Activated naive CD4-positive, alpha-beta T cell treated with anti-CD3 and anti-CD28 coated beads, Interleukin-2, amount 50 U/mL, for 72 hours (primary cell): ENCODE results near the gene XPA. TPM values are rescaled to one million over a fixed set of nuclear protein-coding genes. Genes with fewer than 3 reads are reported as not detected.
"Not testable (repeated sequence)": the region's sequence is repeated elsewhere in the genome, so short reads cannot be mapped to it uniquely, and the experiment has no call there.

Source experiments
- ATAC-seq, 2 donors: fragments of 150-1000 bp; cut with Tn5 transposase; 2 replicates each; pipeline ENCODE4 v1.10.0; 2021; ENCODE audit warnings: mild to moderate bottlenecking in 2 of 2, moderate library complexity in 2 of 2
- DNase-seq, 2 donors: peaks; one replicate each; pipeline ENCODE4 v3.0.0; 2021 to 2022; ENCODE audit warnings: low spot score in 2 of 2
- H3K27ac Mint-ChIP-seq, 2 donors: one replicate each; pipeline ENCODE4 v1.8.0; 2022; ENCODE audit warnings: mild to moderate bottlenecking in 2 of 2, mixed read lengths in 2 of 2
- H3K36me3 Mint-ChIP-seq, 2 donors: one replicate each; pipeline ENCODE4 v1.8.0; 2022; ENCODE audit warnings: mixed read lengths in 2 of 2
- H3K9me3 Mint-ChIP-seq, 2 donors: one replicate each; pipeline ENCODE4 v1.8.0; 2022; ENCODE audit warnings: mixed read lengths in 2 of 2
- total RNA-seq, 2 donors: library from RNA; stranded (reverse); gene quantifications; one replicate each; pipeline ENCODE4 v1.2.3, GENCODE V29; 2022

Gene XPA
- 1 to 10 TPM; 7.7 to 8.4 TPM for total RNA-seq

DNA sequence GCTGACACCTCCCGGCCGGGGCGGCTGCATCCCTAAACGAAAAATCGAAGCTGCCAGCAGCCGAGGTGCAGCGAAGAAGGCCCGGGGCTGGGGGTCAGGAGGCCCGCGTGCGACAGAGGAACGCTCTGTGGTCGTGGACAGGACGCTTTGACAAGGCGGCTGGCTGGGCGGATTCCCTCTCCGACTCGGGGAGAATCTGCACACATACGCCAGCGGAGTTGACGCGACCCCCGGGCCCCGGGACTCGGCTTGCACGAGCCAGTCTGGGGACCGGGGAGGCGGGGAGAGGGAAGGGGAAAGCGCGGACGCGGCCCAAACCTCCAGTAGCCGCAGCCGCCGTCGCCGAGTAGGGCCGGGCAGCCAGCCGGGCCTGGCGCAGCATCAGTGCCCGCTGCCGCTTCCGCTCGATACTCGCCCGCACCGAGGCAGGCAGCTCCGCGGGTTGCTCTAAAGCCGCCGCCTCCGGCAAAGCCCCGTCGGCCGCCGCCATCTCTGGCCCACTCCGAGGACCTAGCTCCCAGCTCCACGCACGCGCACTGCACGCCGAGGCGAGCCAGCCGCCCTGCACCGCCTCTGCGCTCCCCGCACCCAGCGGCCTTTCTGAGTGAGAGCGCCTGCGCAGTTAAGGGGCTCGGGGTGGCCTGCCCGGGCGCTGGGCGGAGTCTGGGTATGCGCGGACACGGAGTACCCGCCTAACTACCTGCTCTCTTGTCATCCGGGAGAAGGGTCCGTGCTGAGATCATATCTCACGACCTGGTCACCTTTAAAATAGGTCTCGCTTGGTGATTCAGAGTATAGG lies at the start of gene XPA:
TSS of gene XPA (minus strand) at position 538 of the 799 bp plus-strand sequence. CDS start at position 490, 48 bp downstream.
- peak within 1 kb of the TSS; percentile 94 to 98 for H3K27ac Mint-ChIP-seq
- ATAC-seq (peak; percentile 93 to 94), DNase-seq (peak; percentile 97 to 99)
- H3K36me3 Mint-ChIP-seq: peaks cover 15 to 17% of the 10 kb centered on the region in 2 donors
- H3K9me3 Mint-ChIP-seq: no peaks in the 10 kb centered on the region

DNA sequence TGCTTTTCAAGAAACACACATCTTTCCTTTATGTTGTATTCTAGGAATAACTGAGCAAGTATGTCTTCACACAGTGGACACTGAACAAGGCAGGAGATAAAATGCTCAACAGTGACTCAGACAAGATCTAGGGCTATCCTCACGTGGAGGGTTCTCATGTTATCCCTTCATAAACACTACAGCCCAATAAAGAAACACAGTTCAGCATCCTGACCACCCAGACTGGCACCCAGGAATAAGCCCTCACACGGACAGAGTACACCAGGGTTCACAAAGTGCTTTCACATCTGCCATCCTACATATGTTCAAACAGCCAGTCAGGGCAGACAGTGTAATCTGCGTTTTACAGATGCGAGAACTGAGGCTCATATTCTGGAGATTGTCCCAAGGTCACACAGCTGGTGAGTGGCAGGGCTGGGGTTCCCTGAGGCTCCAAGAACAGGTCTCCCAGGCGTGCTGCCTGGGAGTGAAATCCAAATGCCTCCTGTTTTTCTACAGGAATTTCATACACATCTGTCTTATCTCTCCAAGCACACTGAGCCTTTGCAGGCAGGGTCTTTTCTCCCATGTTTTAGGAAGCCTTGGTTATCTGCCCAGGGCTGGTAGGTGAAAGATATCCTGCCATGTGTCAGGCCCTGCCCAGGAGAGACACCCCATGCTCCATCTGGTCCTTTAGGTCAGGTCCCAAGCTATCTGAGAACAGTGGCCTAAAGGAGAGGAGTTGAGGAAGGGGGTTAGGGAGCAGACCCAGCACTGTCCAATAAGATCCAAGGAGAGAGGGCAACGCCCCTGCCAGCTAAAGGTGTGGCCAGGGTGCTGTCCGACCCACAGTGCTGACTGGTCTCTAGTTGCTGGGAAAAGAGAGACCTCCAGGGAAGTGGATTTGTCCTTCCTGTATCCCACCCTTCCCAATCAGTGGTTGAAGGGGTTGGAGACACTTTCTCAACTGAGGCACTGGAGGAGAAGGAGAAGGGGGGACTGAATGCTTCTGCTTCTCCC lies 47.9 kb upstream of the XPA start:
- Mint-ChIP-seq H3K36me3 (peaks cover 7 to 12% of the 10 kb centered on the region in 2 donors), H3K27ac (no peak overlapping the region), H3K9me3 (peaks cover 0 to 5% of the 10 kb centered on the region in 2 donors)
- no peak for DNase-seq
- no peak for ATAC-seq

DNA sequence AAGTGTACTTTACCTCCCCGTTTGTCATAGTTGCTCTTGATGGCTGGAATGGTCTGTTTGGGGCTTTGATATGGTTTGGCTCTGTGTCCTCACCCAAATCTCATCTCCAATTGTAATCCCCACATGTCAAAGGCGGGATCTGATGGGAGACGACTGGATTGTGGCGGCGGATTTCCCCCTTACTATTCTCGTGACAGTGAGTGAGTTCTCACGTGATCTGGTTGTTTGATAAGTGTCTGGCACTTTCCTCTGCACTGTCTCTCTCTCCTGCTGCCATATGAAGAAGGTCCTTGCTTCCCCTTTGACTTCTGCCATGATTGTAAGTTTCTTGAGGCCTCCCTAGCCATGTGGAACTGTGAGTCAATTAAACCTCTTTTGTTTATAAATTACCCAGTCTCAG lies 46.9 kb upstream of the XPA start:
- not testable (repeated sequence) for H3K9me3 Mint-ChIP-seq, ATAC-seq, DNase-seq, H3K27ac Mint-ChIP-seq
- peaks cover 7 to 12% of the 10 kb centered on the region in 2 donors for H3K36me3 Mint-ChIP-seq

DNA sequence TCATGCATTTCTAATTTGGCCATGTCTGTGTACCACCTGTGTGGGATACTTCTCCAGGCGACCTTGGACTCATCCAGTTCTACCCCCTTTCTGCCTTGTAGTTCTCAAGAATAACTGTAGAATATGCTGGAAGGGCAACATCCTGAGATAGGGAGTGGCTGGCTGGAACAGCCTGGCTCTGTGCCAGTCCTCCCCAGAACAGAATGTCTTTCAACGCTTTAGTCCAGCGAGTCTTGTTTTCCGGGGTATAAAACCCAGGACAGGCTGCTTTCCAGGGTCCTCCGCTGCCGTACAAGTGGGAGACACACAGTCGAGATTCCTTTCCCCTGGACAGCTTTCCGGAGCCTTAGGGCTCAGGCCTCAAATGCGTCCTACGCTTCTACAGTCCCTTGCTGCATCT lies 45.4 kb upstream of the XPA start:
- Mint-ChIP-seq H3K36me3 (peaks cover 7 to 12% of the 10 kb centered on the region in 2 donors), H3K27ac (no peak overlapping the region), H3K9me3 (peaks cover 0 to 5% of the 10 kb centered on the region in 2 donors)
- DNase-seq: no peak
- ATAC-seq: no peak

DNA sequence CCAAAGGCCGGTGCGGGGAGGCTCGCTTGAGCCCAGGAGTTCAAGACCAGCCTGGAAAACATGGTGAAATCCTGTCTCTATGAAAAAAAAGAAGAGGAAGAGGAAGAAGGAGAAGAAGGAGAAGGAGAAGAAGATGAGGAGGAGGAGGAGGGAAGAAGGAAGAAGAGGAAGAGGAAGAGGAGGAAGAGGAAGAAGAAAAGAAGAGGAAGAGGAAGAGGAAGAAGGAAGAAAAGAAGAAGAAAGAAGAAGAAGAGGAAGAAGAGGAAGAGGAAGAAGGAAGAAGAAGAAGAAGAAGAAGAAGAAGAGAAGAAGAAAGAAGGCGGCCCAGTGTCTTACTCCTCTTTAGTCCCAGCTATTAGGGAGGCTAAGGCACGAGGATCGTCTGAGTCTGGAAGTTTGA lies 44.8 kb upstream of the XPA start:
- DNase-seq (no peak), ATAC-seq (no peak)
- H3K27ac Mint-ChIP-seq: no peak overlapping the region
- H3K36me3 Mint-ChIP-seq: peaks cover 7 to 12% of the 10 kb centered on the region in 2 donors
- peaks cover 0 to 5% of the 10 kb centered on the region in 2 donors for H3K9me3 Mint-ChIP-seq

DNA sequence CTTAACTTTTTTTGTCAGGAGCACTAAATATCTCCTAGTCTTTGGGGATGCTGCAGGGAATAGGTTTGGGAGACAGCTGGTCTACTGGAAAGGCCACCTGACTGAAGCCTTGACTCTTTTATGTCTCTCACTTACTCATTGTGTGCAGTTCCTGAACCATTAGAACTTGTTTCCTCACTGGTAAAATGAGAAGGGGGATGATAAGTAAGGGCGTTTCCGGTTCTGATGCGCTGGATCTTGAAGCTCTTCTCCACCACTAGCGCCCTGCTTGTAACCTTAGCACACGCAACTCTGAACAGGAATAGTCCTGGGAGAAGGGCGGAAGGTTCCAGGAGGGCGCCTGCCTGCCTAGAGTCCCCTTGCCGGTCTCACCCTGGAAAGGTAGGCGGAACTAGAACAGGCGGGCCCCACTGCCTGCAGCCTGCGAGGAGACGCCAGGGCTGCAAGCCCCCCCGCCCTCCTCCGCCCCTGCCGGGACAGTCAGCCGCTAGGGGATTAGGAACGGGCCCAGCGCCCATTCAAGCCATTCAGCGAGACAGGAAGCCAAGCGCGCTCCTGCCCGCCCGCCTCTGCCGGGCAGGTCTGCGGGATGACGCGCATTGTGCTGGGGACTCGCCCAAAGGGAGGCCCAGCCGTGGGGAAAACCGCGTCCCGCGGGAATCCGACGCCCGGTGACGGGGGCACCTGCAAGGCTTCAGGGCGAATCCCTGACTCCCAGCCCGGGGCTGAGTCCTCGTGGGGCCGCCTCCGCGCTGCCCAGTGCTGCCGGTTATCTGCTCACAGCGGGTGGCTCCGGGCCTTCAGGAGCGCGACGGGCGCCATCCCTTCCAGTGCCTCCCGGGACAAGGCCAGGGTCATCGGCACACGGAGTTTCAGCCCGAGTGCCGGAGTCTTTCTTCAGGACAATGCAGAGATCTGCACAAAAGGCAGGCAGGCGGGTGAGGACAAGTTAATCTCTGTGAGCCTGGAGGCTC lies 44.0 kb upstream of the XPA start:
- no peak overlapping the region for H3K27ac Mint-ChIP-seq
- peak; percentile 37 to 60 for DNase-seq
- peak; percentile 72 to 86 for ATAC-seq
- peaks cover 7 to 12% of the 10 kb centered on the region in 2 donors for H3K36me3 Mint-ChIP-seq
- peaks cover 0 to 5% of the 10 kb centered on the region in 2 donors for H3K9me3 Mint-ChIP-seq

DNA sequence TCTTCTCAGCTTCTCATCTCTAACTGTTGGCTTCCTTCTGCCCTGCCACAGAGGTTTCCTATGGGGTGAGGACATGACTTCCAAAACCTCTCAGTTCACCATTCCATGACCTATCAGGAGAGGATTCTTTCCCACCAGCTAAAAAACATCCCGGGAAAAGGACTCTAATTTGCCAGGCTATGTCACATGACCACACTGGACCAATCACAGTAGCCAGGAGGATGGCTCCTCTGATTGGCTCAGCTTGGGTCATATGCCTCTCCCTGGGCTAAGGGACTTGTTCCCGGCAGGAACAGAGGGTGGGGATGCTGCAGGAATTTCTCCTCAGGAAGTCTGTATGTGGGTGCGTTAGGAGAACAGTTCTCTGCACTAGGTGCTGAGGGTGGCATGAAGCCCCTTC lies 40.3 kb upstream of the XPA start:
- peaks cover 0 to 5% of the 10 kb centered on the region in 2 donors for H3K9me3 Mint-ChIP-seq
- no peak for DNase-seq
- ATAC-seq: no peak
- no peak overlapping the region for H3K27ac Mint-ChIP-seq
- H3K36me3 Mint-ChIP-seq: peaks cover 7 to 8% of the 10 kb centered on the region in 2 donors

DNA sequence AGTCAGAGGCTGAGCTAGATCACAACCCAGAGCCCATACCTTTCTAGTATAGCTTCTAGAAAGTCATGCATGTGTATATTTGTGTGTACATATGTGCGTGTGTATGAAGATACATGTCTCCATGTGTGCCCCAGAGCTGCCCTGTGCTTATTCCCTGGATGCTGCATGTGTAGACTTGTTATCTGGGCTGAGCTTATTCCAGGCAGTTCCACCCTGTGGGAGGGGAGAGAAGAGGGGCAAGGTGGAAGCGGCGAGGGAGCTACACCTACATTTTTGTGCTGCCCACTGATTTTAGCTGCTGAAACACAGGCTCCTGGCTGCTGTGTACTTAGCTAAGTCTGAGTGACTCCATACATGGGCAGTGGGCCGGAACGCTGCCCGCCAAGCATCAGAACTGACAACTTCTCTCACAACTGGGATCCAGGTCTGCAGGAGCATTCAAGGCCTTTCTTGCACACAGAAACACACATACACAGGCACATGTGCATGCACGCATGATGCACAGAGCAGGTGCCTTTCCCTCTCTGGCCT lies 38.0 kb upstream of the XPA start:
- Mint-ChIP-seq H3K27ac (no peak overlapping the region), H3K9me3 (no peaks in the 10 kb centered on the region), H3K36me3 (no peaks in the 10 kb centered on the region)
- DNase-seq: no peak
- ATAC-seq: no peak

DNA sequence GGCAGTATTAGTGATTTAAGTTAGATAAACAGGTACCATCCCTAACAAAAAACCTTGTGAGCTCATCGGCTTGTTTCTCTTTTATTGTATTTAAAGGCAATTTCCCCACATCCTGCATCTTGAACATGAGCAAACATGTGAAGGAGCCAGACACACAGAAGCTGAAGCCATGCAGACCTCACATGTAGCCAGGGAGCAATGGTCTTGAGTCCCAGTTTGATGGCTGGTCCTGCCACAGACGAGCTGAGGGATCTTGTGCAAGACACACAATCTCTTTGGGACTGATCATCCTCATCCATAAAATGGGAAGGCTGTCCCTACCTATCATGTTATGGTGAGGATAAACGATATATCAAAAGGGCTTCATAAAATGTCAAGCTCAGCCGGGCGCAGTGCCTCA lies 29.6 kb upstream of the XPA start:
- no peaks in the 10 kb centered on the region for H3K36me3 Mint-ChIP-seq
- no peaks in the 10 kb centered on the region for H3K9me3 Mint-ChIP-seq
- DNase-seq: no peak
- ATAC-seq: no peak
- H3K27ac Mint-ChIP-seq: no peak overlapping the region

DNA sequence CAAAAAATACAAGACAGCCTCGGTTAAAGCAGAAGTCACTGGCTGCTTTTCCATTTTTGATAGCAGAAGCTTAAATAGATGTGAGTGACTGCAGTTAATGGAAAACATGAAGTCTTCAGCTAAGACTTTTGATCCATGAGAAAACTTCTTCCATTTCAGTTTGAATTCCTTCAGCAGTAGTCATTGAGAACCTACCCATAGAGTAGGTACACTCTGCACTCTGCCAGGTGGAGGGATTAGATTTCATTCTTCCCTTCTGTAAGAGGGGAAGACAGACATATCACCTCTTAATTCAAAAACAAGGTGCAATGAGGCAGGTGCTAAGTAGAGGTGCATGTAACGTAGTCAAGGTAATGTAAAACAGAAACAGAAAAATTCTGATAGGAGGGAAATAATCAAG lies 26.7 kb upstream of the XPA start:
- Mint-ChIP-seq H3K36me3 (peaks cover 6 to 9% of the 10 kb centered on the region in 2 donors), H3K9me3 (peaks cover 4 to 14% of the 10 kb centered on the region in 2 donors)
- ATAC-seq: no peak

DNA sequence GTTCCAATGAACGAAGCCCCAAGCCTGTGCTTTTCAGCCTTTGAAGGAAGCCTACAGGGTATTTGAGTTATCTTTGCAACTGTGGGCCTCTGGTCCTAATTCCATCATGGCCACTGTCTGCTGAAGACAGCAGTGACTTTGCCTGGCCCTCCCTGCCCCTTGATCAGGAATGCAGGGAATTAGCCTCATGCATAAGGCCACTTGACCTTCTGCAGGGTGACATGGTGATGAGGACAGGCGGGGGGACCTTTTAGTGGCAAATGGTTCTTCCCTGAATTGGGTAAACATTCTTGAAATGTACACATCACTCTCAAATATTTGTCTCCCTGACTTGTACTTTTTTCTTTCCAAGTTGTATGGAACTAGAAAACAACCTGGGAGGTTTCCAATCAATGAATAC lies 25.2 kb upstream of the XPA start:
- H3K36me3 Mint-ChIP-seq: peaks cover 6 to 9% of the 10 kb centered on the region in 2 donors
- H3K9me3 Mint-ChIP-seq: peaks cover 4 to 14% of the 10 kb centered on the region in 2 donors
- DNase-seq (no peak), ATAC-seq (no peak)
- no peak overlapping the region for H3K27ac Mint-ChIP-seq

More for the DNA sequence above, 26.7 kb upstream of the XPA start:
- no peak overlapping the region for H3K27ac Mint-ChIP-seq
- DNase-seq: no peak

DNA sequence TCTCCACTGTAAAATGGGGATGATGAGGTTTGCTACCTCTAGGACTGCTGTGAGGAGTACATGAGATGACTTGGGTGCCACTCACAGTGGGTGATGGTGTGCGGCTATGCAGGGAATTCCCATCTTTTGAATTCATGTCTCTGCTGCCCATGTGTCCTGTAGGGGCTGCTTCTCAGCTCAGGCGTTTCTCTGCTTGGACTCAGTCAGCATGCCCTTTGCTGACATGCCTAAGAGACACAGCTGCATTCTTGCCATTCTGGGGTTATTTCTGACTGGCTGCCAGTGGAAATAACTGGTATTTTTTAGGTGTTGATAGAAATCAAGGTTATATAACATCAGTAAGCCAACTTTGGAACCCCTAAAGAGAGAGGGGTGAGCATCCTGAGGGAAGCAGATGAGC lies 24.3 kb upstream of the XPA start:
- no peak overlapping the region for H3K27ac Mint-ChIP-seq
- DNase-seq (no peak), ATAC-seq (no peak)
- peaks cover 4 to 14% of the 10 kb centered on the region in 2 donors for H3K9me3 Mint-ChIP-seq
- H3K36me3 Mint-ChIP-seq: peaks cover 6 to 9% of the 10 kb centered on the region in 2 donors

DNA sequence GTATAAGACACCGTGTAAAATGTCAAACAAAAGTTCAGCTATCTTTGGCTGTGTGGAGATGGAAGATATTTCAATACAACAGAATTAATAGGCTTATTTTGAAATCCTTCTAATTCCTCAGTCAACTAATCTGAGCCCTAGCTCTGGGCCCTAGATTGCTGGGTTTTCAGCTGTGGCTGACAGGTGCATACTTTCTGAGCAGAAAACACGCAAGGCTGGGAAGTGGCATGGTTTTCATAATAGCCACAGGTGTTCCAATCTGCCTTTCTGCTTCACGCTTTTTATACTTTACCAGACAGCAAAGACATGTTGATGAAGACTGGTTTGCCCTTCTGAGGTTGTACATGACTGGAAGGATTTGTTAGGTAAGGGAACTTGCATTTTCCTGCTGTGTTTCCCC lies 20.7 kb upstream of the XPA start:
- Mint-ChIP-seq H3K27ac (no peak overlapping the region), H3K9me3 (peaks cover 4 to 14% of the 10 kb centered on the region in 2 donors), H3K36me3 (peaks cover 6 to 9% of the 10 kb centered on the region in 2 donors)
- ATAC-seq (no peak), DNase-seq (no peak)

DNA sequence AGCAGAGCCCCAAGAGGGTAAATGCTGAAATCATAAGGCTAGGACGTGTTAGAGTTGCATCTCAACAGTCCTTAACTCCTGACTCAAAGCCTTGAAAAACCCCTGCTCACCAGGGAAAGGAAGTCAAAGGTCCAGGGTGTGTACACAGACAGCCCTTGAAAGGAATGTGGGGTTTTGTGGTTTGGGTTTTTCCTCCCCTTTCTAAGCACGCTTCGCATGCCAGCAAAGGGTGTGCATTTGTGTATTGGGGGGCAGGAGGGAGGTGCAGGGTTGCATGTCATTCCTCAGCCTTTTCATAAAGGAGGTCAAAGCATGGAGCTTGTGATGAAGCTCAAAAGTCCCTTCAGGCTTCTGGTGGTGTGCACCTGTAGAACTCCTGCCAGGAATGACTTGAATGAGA lies 17.3 kb upstream of the XPA start:
- no peak overlapping the region for H3K27ac Mint-ChIP-seq
- peaks cover 0 to 5% of the 10 kb centered on the region in 2 donors for H3K36me3 Mint-ChIP-seq
- H3K9me3 Mint-ChIP-seq: peaks cover 0 to 6% of the 10 kb centered on the region in 2 donors
- peak in 1 of 2 donors; percentile 77 for ATAC-seq
- DNase-seq: no peak

DNA sequence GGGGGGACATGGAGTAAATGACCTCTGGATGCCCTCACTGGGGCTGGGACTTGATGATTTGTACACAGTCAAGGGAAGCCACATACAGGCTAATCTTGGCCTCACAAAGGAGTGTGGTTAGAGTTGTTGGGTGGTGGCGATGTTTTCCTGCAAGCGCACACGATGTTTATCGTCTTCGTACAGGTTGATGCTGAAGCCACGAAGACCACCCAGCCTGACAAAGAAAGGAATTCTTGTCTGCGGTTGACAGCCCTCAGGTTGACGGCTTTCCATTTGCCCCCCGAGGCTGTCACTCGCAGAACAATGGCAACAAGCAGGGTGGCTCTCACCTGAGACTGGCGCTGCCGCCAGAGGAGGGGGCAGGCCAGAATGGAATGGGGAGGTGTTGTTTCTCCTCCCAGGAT lies 14.1 kb upstream of the XPA start:
- Mint-ChIP-seq H3K27ac (no peak overlapping the region), H3K9me3 (no peaks in the 10 kb centered on the region), H3K36me3 (no peaks in the 10 kb centered on the region)
- ATAC-seq: no peak
- no peak for DNase-seq
